HepG2 (cell line): ENCODE data around the gene NRN1L. TPM values are rescaled to one million over a fixed set of nuclear protein-coding genes. Genes with fewer than 3 reads are reported as not detected.

Experiments used
- ATAC-seq: fragments of 200-7000 bp; cut with Tn5 transposase; 3 replicates; pipeline ENCODE4 v1.9.1; 2020; ENCODE audit warnings: mild to moderate bottlenecking, moderate library complexity
- BruUV-seq: library from RNA; stranded (reverse); fragments of 400-500 nt; replicated peaks from 2 replicates; lab custom pipeline; 2021; lab: Mats Ljungman, UMichigan
- CTCF ChIA-PET: fragments of 300-600 bp; formaldehyde crosslinking; extraction: SDS; loops from one replicate; lab custom pipeline; 2021; ENCODE audit warnings: low total read pairs, inconsistent platforms, low intra/inter-chr PET ratio; lab: Yijun Ruan, JAX
- POLR2A ChIA-PET: fragments of 350-600 bp; sonication (Branson Sonifier 250); formaldehyde crosslinking; loops from one replicate; lab custom pipeline; 2020; ENCODE audit warnings: antibody characterized with exemption, inconsistent platforms; lab: Yijun Ruan, JAX
- DNase-seq: peaks from one replicate; pipeline ENCODE4 v3.0.0-alpha.2; 2015; ENCODE audit warnings: low spot score
- FAIRE-seq: peaks from 3 replicates; lab custom pipeline; 2011; peaks lifted over from hg19 to GRCh38; lab: Jason Lieb, UNC
- H2AFZ ChIP-seq: one replicate; pipeline ENCODE4 v1.6.1; 2011; ENCODE audit warnings: low read length, inconsistent platforms
- H3K27ac ChIP-seq: fragments of 300-600 bp; 3 replicates; pipeline ENCODE4 v1.8.0; 2011; ENCODE audit warnings: mixed run types, mild to moderate bottlenecking, mixed read lengths, low read length, inconsistent platforms; ENCODE audit not compliant: insufficient read depth; ENCODE audit errors: extremely low read length
- H3K27me3 ChIP-seq, 2 experiments: fragments of 200-600 bp in 1 of 2; 2 replicates in 1 of 2; 3 replicates in 1 of 2; pipeline versions ENCODE4 v1.6.0 to v1.8.0; 2011; ENCODE audit warnings: low read length in 2 of 2, mild to moderate bottlenecking in 2 of 2, moderate library complexity in 2 of 2, inconsistent platforms in 1 of 2; ENCODE audit not compliant: insufficient read depth in 2 of 2, control insufficient read depth in 1 of 2
- H3K36me3 ChIP-seq, 2 experiments: fragments of 200-600 bp in 1 of 2; replicated peaks in 1 of 2; 2 replicates in 1 of 2; 3 replicates in 1 of 2; pipeline versions ENCODE4 v1.5.1 to v1.8.0; 2011; ENCODE audit warnings: low read length in 2 of 2, inconsistent platforms in 1 of 2; ENCODE audit not compliant: insufficient read depth in 2 of 2, control insufficient read depth in 1 of 2
- H3K4me1 ChIP-seq: 2 replicates; pipeline ENCODE4 v1.5.1; 2012; ENCODE audit warnings: low read length, inconsistent platforms; ENCODE audit not compliant: insufficient read depth
- H3K4me2 ChIP-seq: 2 replicates; pipeline ENCODE4 v1.6.0; 2011; ENCODE audit warnings: low read depth, low read length, inconsistent platforms
- H3K4me3 ChIP-seq, 3 experiments: fragments of 200-600 bp in 1 of 3; sonication (generic), shearing (Covaris generic) in 1 of 3; replicated peaks in 1 of 3; 2 replicates each; pipeline ENCODE4 v1.5.1; 2011 to 2016; ENCODE audit warnings: low read length in 3 of 3, inconsistent platforms in 2 of 3, low read depth in 2 of 3, mild to moderate bottlenecking in 2 of 3, control low read depth in 1 of 3, mixed read lengths in 1 of 3; ENCODE audit not compliant: insufficient read depth in 1 of 3
- H3K79me2 ChIP-seq: one replicate; pipeline ENCODE4 v1.6.1; 2011; ENCODE audit warnings: low read length, inconsistent platforms; ENCODE audit not compliant: insufficient read depth
- H3K9ac ChIP-seq: 2 replicates; pipeline ENCODE4 v1.6.0; 2011; ENCODE audit warnings: mild to moderate bottlenecking, low read depth, low read length, inconsistent platforms; ENCODE audit not compliant: insufficient read depth
- H3K9me3 ChIP-seq: 2 replicates; pipeline ENCODE4 v1.5.1; 2012; ENCODE audit warnings: mild to moderate bottlenecking, low read length
- H4K20me1 ChIP-seq: 2 replicates; pipeline ENCODE4 v1.6.0; 2011; ENCODE audit warnings: inconsistent platforms, mild to moderate bottlenecking, low read length, moderate library complexity; ENCODE audit not compliant: insufficient read depth
- AKAP8 ChIP-seq: sonication (generic); formaldehyde crosslinking; IDR thresholded peaks from 2 replicates; pipeline ENCODE4 v1.5.1; 2020; ENCODE audit warnings: mild to moderate bottlenecking, missing genetic modification reagents
- ARID4A ChIP-seq: sonication (generic); formaldehyde crosslinking; IDR thresholded peaks from 2 replicates; pipeline ENCODE4 v1.5.0; 2020; ENCODE audit warnings: mild to moderate bottlenecking, missing genetic modification reagents, borderline replicate concordance
- DBP ChIP-seq: sonication (generic); formaldehyde crosslinking; IDR thresholded peaks from 2 replicates; pipeline ENCODE4 v1.4.0; 2020; ENCODE audit warnings: missing genetic modification reagents; ENCODE audit errors: not compliant biosample characterization
- EHMT2 ChIP-seq: fragments of 200-600 bp; sonication (generic); IDR thresholded peaks from 2 replicates; pipeline ENCODE4 v1.7.0; 2017; ENCODE audit warnings: antibody characterized with exemption, low read depth, low read length, borderline replicate concordance
- FOSL2 ChIP-seq: sonication (generic); formaldehyde crosslinking; IDR thresholded peaks from 2 replicates; pipeline ENCODE4 v1.4.0; 2020; ENCODE audit warnings: missing genetic modification reagents
- KMT2B ChIP-seq: IDR thresholded peaks from 2 replicates; pipeline ENCODE4 v1.6.1; 2016; ENCODE audit warnings: missing genetic modification reagents, missing compliant biosample characterization
- RELA ChIP-seq: sonication (generic); formaldehyde crosslinking; IDR thresholded peaks from 2 replicates; pipeline ENCODE4 v1.4.0; 2020; ENCODE audit warnings: missing genetic modification reagents
- TAF15 ChIP-seq: fragments of 200-400 bp; formaldehyde crosslinking; IDR thresholded peaks from one replicate; pipeline ENCODE4 v1.6.1; 2018; ENCODE audit warnings: mild to moderate bottlenecking, low read depth, low read length; ENCODE audit not compliant: poor library complexity, severe bottlenecking
- TEAD3 ChIP-seq: optimal IDR thresholded peaks from 2 replicates; pipeline ENCODE3; 2016; ENCODE audit warnings: borderline replicate concordance
- THAP11 ChIP-seq: IDR thresholded peaks from 2 replicates; pipeline ENCODE4 v1.6.1; 2016; ENCODE audit warnings: missing biosample characterization, missing genetic modification reagents
- TSC22D2 ChIP-seq: sonication (generic); formaldehyde crosslinking; IDR thresholded peaks from 2 replicates; pipeline ENCODE4 v1.5.1; 2020; ENCODE audit warnings: missing genetic modification reagents, mild to moderate bottlenecking, borderline replicate concordance
- XRCC5 ChIP-seq: fragments of 200-400 bp; formaldehyde crosslinking; optimal IDR thresholded peaks from 2 replicates; pipeline ENCODE3; 2017; ENCODE audit warnings: mild to moderate bottlenecking, low read length
- ZBTB38 ChIP-seq: sonication (generic); formaldehyde crosslinking; IDR thresholded peaks from 2 replicates; pipeline ENCODE4 v1.5.1; 2020; ENCODE audit warnings: mild to moderate bottlenecking, missing genetic modification reagents
- ZC3H13 ChIP-seq: sonication (generic); formaldehyde crosslinking; IDR thresholded peaks from 2 replicates; pipeline ENCODE4 v1.8.1; 2023; ENCODE audit warnings: mild to moderate bottlenecking, missing genetic modification reagents, moderate library complexity
- ZNF264 ChIP-seq: sonication (generic); formaldehyde crosslinking; IDR thresholded peaks from 2 replicates; pipeline ENCODE4 v1.4.0; 2020; ENCODE audit warnings: missing genetic modification reagents
- ZNF7 ChIP-seq: IDR thresholded peaks from 2 replicates; pipeline ENCODE4 v1.6.1; 2016; ENCODE audit warnings: missing biosample characterization, missing genetic modification reagents
- ZNF792 ChIP-seq: IDR thresholded peaks from 2 replicates; pipeline ENCODE4 v1.6.1; 2016
- WGBS: methylation state at CpG from one replicate; pipeline ENCODE4 v1.1.6; 2017; ENCODE audit warnings: low lambda C conversion rate; 5-methylcytosine and 5-hydroxymethylcytosine counted together
- in situ Hi-C: cut with HindIII; loops from 2 replicates; pipeline ENCODE4 v1.10.0; 2017; ENCODE audit warnings: low pct_unique_long_range_greater_than_20kb; ENCODE audit not compliant: extremely low pct_ligation_motif_present
- intact Hi-C: fragments of 100-400 bp; cut with micrococcal nuclease; formaldehyde crosslinking; loops from one replicate; pipeline ENCODE4 v1.10.0; 2022; ENCODE audit not compliant: unreplicated experiment
- polyA plus RNA-seq, 8 experiments: library from polyadenylated mRNA; depleted of rRNA in 3 of 8; stranded (reverse) in 7 of 8; unstranded in 1 of 8; fragments of >200 nt; fragmentation: Illumina TruSeq in 4 of 8; extraction: Trizol in 4 of 8; gene quantifications; 2 replicates each; pipeline versions ENCODE4 v1.2.1 to v1.2.3, GENCODE V29; 2011 to 2016; ENCODE audit warnings: low read depth in 4 of 8, missing spikeins in 1 of 8, mixed read lengths in 1 of 8; ENCODE audit not compliant: insufficient read depth in 1 of 8
- total RNA-seq, 5 experiments: library from RNA; depleted of rRNA; stranded (reverse); fragments of >200 nt; fragmentation: Illumina TruSeq; extraction: Trizol; gene quantifications; 2 replicates each; pipeline ENCODE4 v1.2.3, GENCODE V29; 2016; ENCODE audit warnings: low read depth in 1 of 5

NRN1L gene
- total and polyA plus RNA-seq, 2 of the 13 experiments (the other 11 are each of a cell fraction or from before 2014, with no cell fraction given) = 0.53 to 1.2 TPM

GRCh38 chr16:67844497-67844896 lies 40.2 kb upstream of the NRN1L start:
- POLR2A ChIA-PET = interaction anchor here (1.2 to 6.2 kb wide), 9 partner anchors 10 to 282 kb away, joined by 3 to 47 read pairs (median 6); partner anchors contain the start of genes CTCF, EDC4, RANBP10 and TSNAXIP1
- intact Hi-C loops = no loop called here

More at GRCh38 chr16:67844497-67844896, 40.2 kb upstream of the NRN1L start:
- Histone ChIP-seq H3K4me2 (peak overlapping the region; percentile 89), H3K36me3 (peaks cover 0 to 4% of the 10 kb centered on the region in 2 experiments; a peak in 3 of 5 replicates), H3K4me1 (peaks cover 50% of the 10 kb centered on the region), H3K9ac (peak overlapping the region; percentile 93; the same call in 1 of the 2 replicates), H3K79me2 (peaks cover 58% of the 10 kb centered on the region), H3K27ac (peak overlapping the region; percentile 15), H3K9me3 (no peaks in the 10 kb centered on the region)
- in situ Hi-C loops = no loop called here
- no TSS peak for BruUV-seq
- no peak for FAIRE-seq
- CTCF ChIA-PET = interaction anchor here (1.4 kb wide), 1 partner anchor 21 kb away, joined by 4 read pairs; no protein-coding TSS in a partner anchor
- ATAC-seq = no peak
- TF ChIP-seq ZNF7 (CRISPR knock-in tag) (no peak), ZNF792 (CRISPR knock-in tag) (no peak), ARID4A (CRISPR knock-in tag) (0 out of 2 replicates have a peak, but pooled peaks have one; percentile 9), DBP (CRISPR knock-in tag) (no peak), AKAP8 (CRISPR knock-in tag) (no peak), FOSL2 (CRISPR knock-in tag) (no peak), TAF15 (no peak), RELA (CRISPR knock-in tag) (no peak), EHMT2 (no peak), TEAD3 (CRISPR knock-in tag) (peak; percentile 50), ZNF264 (CRISPR knock-in tag) (no peak), TSC22D2 (CRISPR knock-in tag) (no peak), KMT2B (CRISPR knock-in tag) (no peak), ZC3H13 (CRISPR knock-in tag) (0 out of 2 replicates have a peak, but pooled peaks have one; percentile 21), ZBTB38 (CRISPR knock-in tag) (no peak), THAP11 (peak; percentile 36; the same call in 1 of the 2 replicates), XRCC5 (peak; percentile 21)
- TF ChIP-seq, all 625 proteins: peak for 5
- Histone ChIP-seq H4K20me1 (peaks cover 38% of the 10 kb centered on the region), H3K27me3 (no peaks in the 10 kb centered on the region; a peak in 1 of 5 replicates), H2AFZ (no peak overlapping the region), H3K4me3 (peak overlapping the region in 2 of 3 experiments; percentile 19 to 92; a peak in 3 of 6 replicates)
- DNase-seq = no peak
- 63% methylated on average over 4 of the region's 4 CpGs for WGBS
